ENCODE results near the gene CPZ.

DNA sequence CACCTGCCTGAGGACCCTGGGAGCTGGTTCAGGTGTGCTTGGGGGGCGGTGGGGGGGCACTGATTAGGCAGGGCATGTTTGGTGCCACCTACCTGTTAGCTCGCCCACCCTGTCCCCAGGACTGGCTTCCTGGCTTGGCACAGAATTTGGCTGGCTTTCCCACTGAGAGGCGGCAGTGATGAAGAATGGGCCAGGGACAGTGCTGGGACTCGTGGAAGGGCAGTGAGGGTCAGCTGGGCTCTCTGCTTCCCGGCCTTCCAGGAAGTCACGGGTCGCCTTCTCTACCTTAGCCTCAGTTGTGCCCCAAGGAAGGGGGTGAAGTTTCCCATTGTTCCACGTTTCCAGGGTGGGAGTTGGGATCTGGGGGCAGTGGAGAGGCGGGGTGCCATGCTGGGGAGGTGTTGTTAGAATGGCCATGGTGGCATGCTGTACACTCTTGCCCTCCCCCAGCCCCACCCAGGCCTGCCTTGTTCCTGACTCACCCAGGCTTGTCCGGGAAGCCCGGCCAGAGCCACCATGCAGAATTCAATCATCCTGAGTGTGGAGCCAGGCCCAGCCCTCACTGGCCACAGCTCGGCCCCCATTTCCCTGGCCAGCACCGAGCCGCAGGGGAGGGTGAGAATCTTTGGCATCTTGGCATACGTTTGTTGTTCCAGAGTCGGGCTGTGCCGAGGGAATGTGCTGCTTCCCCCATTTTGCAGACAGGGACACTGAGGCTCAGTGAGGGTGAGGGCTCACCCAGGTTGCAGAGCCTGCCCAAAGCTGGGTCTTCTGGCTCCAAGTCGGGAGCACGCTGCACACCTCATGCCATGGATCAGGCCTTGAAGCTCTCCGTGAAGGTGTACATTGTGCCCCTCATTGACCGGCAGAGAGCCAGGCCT, 34.2 kb upstream of the CPZ start:
- TF ChIP-seq POLR2A (IDR thresholded peaks at IDR 0.05; ENCODE audit: low read depth, low read length): no peak
- TF ChIP-seq POLR2AphosphoS5 (IDR thresholded peaks at IDR 0.05; ENCODE audit: low read depth, low read length): no peak
